MM.1S (cell line): ENCODE results near the gene SLC7A8.

Experiments
- EZH2phosphoT487 ChIP-seq: fragments of 300-600 bp; sonication (generic); IDR thresholded peaks from 2 replicates; pipeline ENCODE4 v1.6.1; 2018; ENCODE audit warnings: antibody characterized with exemption, low read length
- TF ChIP-seq, protein P1 (sequence below): fragments of 300-600 bp; sonication (generic); IDR thresholded peaks from 2 replicates; pipeline ENCODE4 v1.5.1; 2016; ENCODE audit warnings: antibody characterized with exemption, low read length, mixed read lengths

DNA sequence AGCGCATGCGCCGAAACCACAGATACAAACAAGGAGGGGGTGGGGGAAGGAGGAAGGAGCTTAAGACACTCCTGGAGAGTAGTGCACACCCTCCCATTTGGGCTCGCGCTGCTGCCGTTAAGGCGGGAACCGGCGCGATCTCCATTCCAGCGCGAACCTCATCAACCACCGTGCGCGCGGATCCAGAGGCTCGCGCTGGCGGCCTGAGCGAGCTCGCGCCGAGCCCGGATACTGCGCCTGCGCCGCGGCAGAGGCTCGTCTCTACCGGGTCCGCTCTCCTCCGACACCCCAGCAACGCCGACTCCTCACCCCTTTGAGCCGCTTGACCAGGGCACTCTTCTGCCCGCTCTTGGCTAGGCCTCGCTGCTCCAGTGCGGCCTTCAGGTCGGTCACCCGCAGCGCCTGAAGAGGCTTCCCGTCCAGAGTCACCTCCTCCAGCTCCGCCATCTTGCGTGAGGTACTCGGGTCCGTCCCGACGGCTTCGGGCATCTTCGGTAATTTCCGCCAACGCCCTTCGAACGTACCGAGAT lies 88.7 kb downstream of the SLC7A8 start, which contains the start of gene ACIN1:
- TF ChIP-seq, protein P1, sequence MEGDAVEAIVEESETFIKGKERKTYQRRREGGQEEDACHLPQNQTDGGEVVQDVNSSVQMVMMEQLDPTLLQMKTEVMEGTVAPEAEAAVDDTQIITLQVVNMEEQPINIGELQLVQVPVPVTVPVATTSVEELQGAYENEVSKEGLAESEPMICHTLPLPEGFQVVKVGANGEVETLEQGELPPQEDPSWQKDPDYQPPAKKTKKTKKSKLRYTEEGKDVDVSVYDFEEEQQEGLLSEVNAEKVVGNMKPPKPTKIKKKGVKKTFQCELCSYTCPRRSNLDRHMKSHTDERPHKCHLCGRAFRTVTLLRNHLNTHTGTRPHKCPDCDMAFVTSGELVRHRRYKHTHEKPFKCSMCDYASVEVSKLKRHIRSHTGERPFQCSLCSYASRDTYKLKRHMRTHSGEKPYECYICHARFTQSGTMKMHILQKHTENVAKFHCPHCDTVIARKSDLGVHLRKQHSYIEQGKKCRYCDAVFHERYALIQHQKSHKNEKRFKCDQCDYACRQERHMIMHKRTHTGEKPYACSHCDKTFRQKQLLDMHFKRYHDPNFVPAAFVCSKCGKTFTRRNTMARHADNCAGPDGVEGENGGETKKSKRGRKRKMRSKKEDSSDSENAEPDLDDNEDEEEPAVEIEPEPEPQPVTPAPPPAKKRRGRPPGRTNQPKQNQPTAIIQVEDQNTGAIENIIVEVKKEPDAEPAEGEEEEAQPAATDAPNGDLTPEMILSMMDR: no peak
- no peak for TF ChIP-seq EZH2phosphoT487
